ENCODE results near the gene CHD9. TPM values are rescaled to one million over a fixed set of nuclear protein-coding genes. Genes with fewer than 3 reads are reported as not detected.

Gene CHD9
- total RNA-seq, 1 experiment from 2014 or later, result 25.4 TPM

GRCh38 chr16:53358884-53359283 is 304.1 kb downstream of the CHD9 start:
- ATAC-seq (no peak), DNase-seq (ENCODE audit: low read depth, low spot score) (no peak)
- Histone ChIP-seq H3K27me3 (ENCODE audit: control insufficient read depth, insufficient read depth, low read length) (no peaks in the 10 kb centered on the region), H3K4me3 (ENCODE audit: low read depth in 2 of 2, low read length in 2 of 2) (no peak overlapping the region), H3K27ac (ENCODE audit: low read length) (no peak overlapping the region), H3K9me3 (ENCODE audit: control insufficient read depth, insufficient read depth, low read depth, low read length) (no peaks in the 10 kb centered on the region), H3K36me3 (ENCODE audit: control insufficient read depth, insufficient read depth, low read length) (no peaks in the 10 kb centered on the region), H3K4me1 (ENCODE audit: control insufficient read depth, insufficient read depth, low read length) (no peaks in the 10 kb centered on the region)
- TF ChIP-seq POLR2AphosphoS5 (IDR thresholded peaks at IDR 0.05; ENCODE audit: low read depth, low read length), result no peak
- no peak for TF ChIP-seq SIN3A (IDR thresholded peaks at IDR 0.05; ENCODE audit: borderline replicate concordance, insufficient read depth, low read depth, low read length)
- TF ChIP-seq REST (IDR thresholded peaks at IDR 0.05; ENCODE audit: insufficient read depth in 1 of 2, low read depth in 2 of 2, low read length in 1 of 2), result no peak
- TF ChIP-seq TCF7L2 (IDR thresholded peaks at IDR 0.05; ENCODE audit: low read depth, low read length), result no peak
- no peak for TF ChIP-seq CTCF (IDR thresholded peaks at IDR 0.05)
- in situ Hi-C loops (cut with HindIII; ENCODE audit: low pct_unique_long_range_greater_than_20kb, low sequenced_read_pairs) (no loop called here), intact Hi-C loops (cut with micrococcal nuclease; ENCODE audit: unreplicated experiment) (no loop called here)
- ChIA-PET CTCF (no interaction called here), POLR2A (no interaction called here)
- BruUV-seq (replicated peaks), result no TSS peak

- TF ChIP-seq TCF7L2 (IDR thresholded peaks at IDR 0.05; ENCODE audit: low read depth, low read length) (no peak), REST (IDR thresholded peaks at IDR 0.05; ENCODE audit: insufficient read depth in 1 of 2, low read depth in 2 of 2, low read length in 1 of 2) (no peak), SIN3A (IDR thresholded peaks at IDR 0.05; ENCODE audit: borderline replicate concordance, insufficient read depth, low read depth, low read length) (no peak), POLR2AphosphoS5 (IDR thresholded peaks at IDR 0.05; ENCODE audit: low read depth, low read length) (no peak)
- ATAC-seq (no peak), DNase-seq (ENCODE audit: low read depth, low spot score) (no peak)
- Histone ChIP-seq H3K4me3 (ENCODE audit: low read depth in 2 of 2, low read length in 2 of 2) (no peak overlapping the region), H3K36me3 (ENCODE audit: control insufficient read depth, insufficient read depth, low read length) (no peaks in the 10 kb centered on the region), H3K4me1 (ENCODE audit: control insufficient read depth, insufficient read depth, low read length) (peaks cover 5% of the 10 kb centered on the region; the same call in 1 of the 2 replicates), H3K27me3 (ENCODE audit: control insufficient read depth, insufficient read depth, low read length) (peaks cover 25% of the 10 kb centered on the region), H3K27ac (ENCODE audit: low read length) (no peak overlapping the region), H3K9me3 (ENCODE audit: control insufficient read depth, insufficient read depth, low read depth, low read length) (no peaks in the 10 kb centered on the region)
- in situ Hi-C loops (cut with HindIII; ENCODE audit: low pct_unique_long_range_greater_than_20kb, low sequenced_read_pairs), result no loop called here
- intact Hi-C loops (cut with micrococcal nuclease; ENCODE audit: unreplicated experiment), result no loop called here
- POLR2A ChIA-PET, result no interaction called here
- CTCF ChIA-PET, result no interaction called here
- BruUV-seq (replicated peaks), result no TSS peak
These were observed 315.1 kb downstream of the CHD9 start for GRCh38 chr16:53369921-53370320.
